Uterus (tissue), 4 donors: ENCODE measurements around the gene MLH1. TPM values are rescaled to one million over a fixed set of nuclear protein-coding genes. Genes with fewer than 3 reads are reported as not detected.

Experiments
- DNase-seq, 2 donors: peaks; one replicate each; pipeline ENCODE4 v3.0.0-alpha.2; 2019 to 2020
- H3K27ac ChIP-seq, 2 donors: fragments of 200-600 bp; sonication (generic); 1 replicate in 1 of 2; 2 replicates in 1 of 2; pipeline ENCODE4 v1.5.1; 2016 to 2018
- H3K27me3 ChIP-seq, 2 donors: fragments of 200-600 bp; sonication (generic); one replicate each; pipeline ENCODE4 v1.5.1; 2018 to 2019; ENCODE audit warnings: control low read depth in 1 of 2
- H3K36me3 ChIP-seq, 2 donors: fragments of 200-600 bp; sonication (generic); one replicate each; pipeline ENCODE4 v1.5.1; 2019; ENCODE audit warnings: control low read depth in 1 of 2
- H3K4me1 ChIP-seq, 2 donors: fragments of 200-600 bp; sonication (generic); one replicate each; pipeline ENCODE4 v1.5.1; 2018 to 2019; ENCODE audit warnings: control low read depth in 1 of 2
- H3K4me3 ChIP-seq, 2 donors: fragments of 200-600 bp; sonication (generic); 1 replicate in 1 of 2; 2 replicates in 1 of 2; pipeline ENCODE4 v1.5.1; 2018 to 2019; ENCODE audit warnings: mild to moderate bottlenecking in 1 of 2
- H3K9me3 ChIP-seq, 2 donors: fragments of 200-600 bp; sonication (generic); one replicate each; pipeline ENCODE4 v1.5.1; 2019; ENCODE audit warnings: control low read depth in 1 of 2
- POLR2A ChIP-seq, 2 donors: fragments of 450-650 bp; IDR thresholded peaks; one replicate each; pipeline ENCODE4 v1.6.1; 2016; ENCODE audit warnings: antibody characterized with exemption in 2 of 2, mild to moderate bottlenecking in 1 of 2, moderate library complexity in 1 of 2
- intact Hi-C: fragments of 100-400 bp; cut with DNase I; formaldehyde crosslinking; loops from one replicate; pipeline ENCODE4 v1.15.1; 2023; ENCODE audit warnings: low total_unique reads
- total RNA-seq, 4 donors: library from RNA; depleted of rRNA in 3 of 4; stranded (reverse); fragments of >200 nt in 3 of 4; gene quantifications; one replicate each; pipeline versions ENCODE4 v1.1.0 to v1.2.4, GENCODE V29; 2014 to 2023
- TF ChIP-seq, protein P1 (sequence below), 4 experiments: fragments of 200-600 bp in 2 of 4; fragments of 450-650 bp in 2 of 4; sonication (generic) in 2 of 4; IDR thresholded peaks; one replicate each; pipeline ENCODE4 v1.5.1; 2016 to 2019; ENCODE audit warnings: antibody characterized with exemption in 4 of 4, mild to moderate bottlenecking in 2 of 4, moderate library complexity in 1 of 4
- donor health status: DM: yes; HTN: yes; CAD: no.

MLH1 gene
- total RNA-seq, 4 donors from 2014 or later, result 5.9 to 64.3 (median 24.4) TPM

DNA sequence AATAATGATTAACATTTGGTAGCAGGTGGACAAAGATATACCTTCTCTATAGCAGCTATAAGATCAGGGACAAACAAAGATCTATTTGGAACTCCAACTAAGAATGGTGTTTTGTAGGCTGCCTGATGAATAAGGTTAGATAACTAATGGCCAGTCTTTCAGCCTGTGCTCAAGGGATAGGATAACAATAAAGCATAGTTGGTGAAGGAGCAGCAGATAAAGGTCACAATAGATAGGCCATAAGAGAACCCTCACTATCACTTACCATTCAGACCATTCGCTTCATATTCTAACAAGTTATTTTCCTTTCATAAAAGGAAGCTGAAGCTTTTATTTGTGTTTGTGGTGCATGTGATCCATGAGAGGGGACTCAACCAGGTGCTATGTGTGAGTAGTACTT lies 20.2 kb upstream of the MLH1 start:
- TF ChIP-seq POLR2A (IDR thresholded peaks at IDR 0.05), result no peak
- TF ChIP-seq, protein P1, sequence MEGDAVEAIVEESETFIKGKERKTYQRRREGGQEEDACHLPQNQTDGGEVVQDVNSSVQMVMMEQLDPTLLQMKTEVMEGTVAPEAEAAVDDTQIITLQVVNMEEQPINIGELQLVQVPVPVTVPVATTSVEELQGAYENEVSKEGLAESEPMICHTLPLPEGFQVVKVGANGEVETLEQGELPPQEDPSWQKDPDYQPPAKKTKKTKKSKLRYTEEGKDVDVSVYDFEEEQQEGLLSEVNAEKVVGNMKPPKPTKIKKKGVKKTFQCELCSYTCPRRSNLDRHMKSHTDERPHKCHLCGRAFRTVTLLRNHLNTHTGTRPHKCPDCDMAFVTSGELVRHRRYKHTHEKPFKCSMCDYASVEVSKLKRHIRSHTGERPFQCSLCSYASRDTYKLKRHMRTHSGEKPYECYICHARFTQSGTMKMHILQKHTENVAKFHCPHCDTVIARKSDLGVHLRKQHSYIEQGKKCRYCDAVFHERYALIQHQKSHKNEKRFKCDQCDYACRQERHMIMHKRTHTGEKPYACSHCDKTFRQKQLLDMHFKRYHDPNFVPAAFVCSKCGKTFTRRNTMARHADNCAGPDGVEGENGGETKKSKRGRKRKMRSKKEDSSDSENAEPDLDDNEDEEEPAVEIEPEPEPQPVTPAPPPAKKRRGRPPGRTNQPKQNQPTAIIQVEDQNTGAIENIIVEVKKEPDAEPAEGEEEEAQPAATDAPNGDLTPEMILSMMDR (IDR thresholded peaks at IDR 0.05), result no peak
- no peak for DNase-seq
- no peaks in the 10 kb centered on the region for H3K36me3 ChIP-seq
- H3K4me1 ChIP-seq, result no peaks in the 10 kb centered on the region
- no peaks in the 10 kb centered on the region for H3K27me3 ChIP-seq
- no peaks in the 10 kb centered on the region for H3K9me3 ChIP-seq
- intact Hi-C loops, result no loop called here
- no peak overlapping the region for H3K4me3 ChIP-seq
- H3K27ac ChIP-seq, result no peak overlapping the region

DNA sequence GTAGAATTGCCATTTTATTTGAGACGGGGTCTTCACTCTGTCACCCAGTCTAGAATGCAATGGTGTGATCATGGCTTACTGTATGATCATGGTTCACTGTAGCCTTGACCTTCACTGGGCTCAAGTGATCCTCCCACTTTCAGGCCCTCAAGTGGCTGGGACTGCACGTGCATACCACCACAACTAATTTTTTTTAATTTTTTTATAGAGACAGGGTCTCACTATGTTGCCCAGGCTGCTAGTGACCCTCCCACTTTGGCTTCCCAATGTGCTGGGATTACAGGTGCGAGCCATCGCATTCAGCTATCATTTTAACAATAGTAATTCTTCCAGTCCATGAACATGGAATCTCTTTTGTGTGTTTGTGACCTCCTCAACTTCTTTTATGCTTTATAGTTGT lies 12.3 kb upstream of the MLH1 start:
- intact Hi-C loops, result no loop called here
- DNase-seq, result no peak
- no peaks in the 10 kb centered on the region for H3K4me1 ChIP-seq
- no peaks in the 10 kb centered on the region for H3K9me3 ChIP-seq
- H3K27me3 ChIP-seq, result no peaks in the 10 kb centered on the region
- H3K27ac ChIP-seq, result no peak overlapping the region
- no peaks in the 10 kb centered on the region for H3K36me3 ChIP-seq
- TF ChIP-seq POLR2A (IDR thresholded peaks at IDR 0.05), result no peak
- TF ChIP-seq, protein P1 (IDR thresholded peaks at IDR 0.05), result no peak
- no peak overlapping the region for H3K4me3 ChIP-seq

DNA sequence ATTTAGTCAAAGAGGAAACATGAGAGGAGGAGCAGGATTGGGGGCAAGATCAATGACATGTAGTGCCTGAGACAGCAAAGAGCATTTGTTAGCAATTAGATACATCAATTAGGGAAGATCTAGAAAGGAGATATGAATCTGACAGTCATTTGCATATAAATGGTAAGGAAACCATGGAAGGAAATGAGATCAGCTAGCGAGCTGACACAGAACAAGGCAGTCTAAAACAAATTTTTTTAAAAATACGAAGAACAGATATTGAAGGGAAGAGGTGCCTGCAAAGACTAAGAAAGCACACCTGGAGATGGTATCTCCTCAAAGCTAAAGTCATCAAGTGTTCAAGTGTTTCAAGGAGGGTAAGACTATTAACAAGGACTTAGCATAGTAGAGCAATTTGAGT lies 5.0 kb upstream of the MLH1 start:
- Histone ChIP-seq H3K4me3 (no peak overlapping the region), H3K27ac (no peak overlapping the region), H3K36me3 (no peaks in the 10 kb centered on the region), H3K9me3 (no peaks in the 10 kb centered on the region), H3K27me3 (no peaks in the 10 kb centered on the region), H3K4me1 (peaks cover 18 to 22% of the 10 kb centered on the region in 2 donors)
- no peak for TF ChIP-seq POLR2A (IDR thresholded peaks at IDR 0.05)
- TF ChIP-seq, protein P1 (IDR thresholded peaks at IDR 0.05), result no peak
- intact Hi-C loops, result no loop called here
- DNase-seq, result no peak

DNA sequence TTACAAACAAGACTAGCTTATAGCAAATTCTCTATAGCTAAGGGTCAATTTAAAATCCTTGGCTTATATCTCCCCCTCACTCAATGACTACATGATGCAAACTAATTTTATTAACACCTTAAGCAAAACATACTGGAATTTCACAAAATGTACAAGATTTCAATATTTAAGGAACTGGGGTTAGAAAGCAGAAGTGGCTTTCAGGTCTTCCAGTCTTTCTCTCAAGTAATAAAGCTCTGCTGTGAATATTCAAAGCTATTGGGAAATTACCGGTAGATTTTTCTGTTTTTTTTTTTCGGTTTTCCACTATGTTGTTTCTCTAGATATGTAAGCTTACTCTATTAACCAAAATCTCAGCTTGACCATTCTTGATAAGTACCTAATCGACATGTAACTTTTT lies 4.3 kb upstream of the MLH1 start:
- peaks cover 18 to 22% of the 10 kb centered on the region in 2 donors for H3K4me1 ChIP-seq
- no peaks in the 10 kb centered on the region for H3K27me3 ChIP-seq
- no peak overlapping the region for H3K4me3 ChIP-seq
- intact Hi-C loops, result no loop called here
- TF ChIP-seq, protein P1 (IDR thresholded peaks at IDR 0.05), result no peak
- no peak for TF ChIP-seq POLR2A (IDR thresholded peaks at IDR 0.05)
- H3K36me3 ChIP-seq, result no peaks in the 10 kb centered on the region
- no peaks in the 10 kb centered on the region for H3K9me3 ChIP-seq
- H3K27ac ChIP-seq, result no peak overlapping the region
- no peak for DNase-seq

DNA sequence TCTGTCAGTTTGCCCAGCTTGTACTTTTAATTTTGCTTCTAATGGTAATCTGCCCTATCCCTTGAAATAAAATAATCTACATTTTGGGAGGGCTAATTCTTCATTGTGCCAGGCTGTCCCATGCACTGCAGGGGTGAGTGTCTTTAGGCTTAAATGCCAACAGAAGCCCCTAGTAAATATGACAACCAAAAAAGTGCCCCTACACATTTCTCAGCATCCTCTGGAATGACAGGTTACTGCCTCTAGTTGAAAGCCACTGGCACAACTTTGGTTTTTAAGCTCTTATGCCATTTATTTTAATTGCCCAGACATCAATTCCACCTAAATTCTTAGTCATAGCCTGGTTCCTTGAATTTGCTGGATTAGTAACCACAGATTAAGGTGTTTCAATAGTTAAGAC lies 3.8 kb upstream of the MLH1 start:
- Histone ChIP-seq H3K27ac (no peak overlapping the region), H3K4me3 (no peak overlapping the region)
- no peak for DNase-seq

More for the DNA sequence above, 3.8 kb upstream of the MLH1 start:
- no peak for TF ChIP-seq POLR2A (IDR thresholded peaks at IDR 0.05)
- TF ChIP-seq, protein P1 (IDR thresholded peaks at IDR 0.05), result no peak
- Histone ChIP-seq H3K36me3 (no peaks in the 10 kb centered on the region), H3K4me1 (peaks cover 21 to 22% of the 10 kb centered on the region in 2 donors), H3K27me3 (no peaks in the 10 kb centered on the region), H3K9me3 (no peaks in the 10 kb centered on the region)
- intact Hi-C loops, result no loop called here
